ENCODE data around the gene ACAN.

DNA sequence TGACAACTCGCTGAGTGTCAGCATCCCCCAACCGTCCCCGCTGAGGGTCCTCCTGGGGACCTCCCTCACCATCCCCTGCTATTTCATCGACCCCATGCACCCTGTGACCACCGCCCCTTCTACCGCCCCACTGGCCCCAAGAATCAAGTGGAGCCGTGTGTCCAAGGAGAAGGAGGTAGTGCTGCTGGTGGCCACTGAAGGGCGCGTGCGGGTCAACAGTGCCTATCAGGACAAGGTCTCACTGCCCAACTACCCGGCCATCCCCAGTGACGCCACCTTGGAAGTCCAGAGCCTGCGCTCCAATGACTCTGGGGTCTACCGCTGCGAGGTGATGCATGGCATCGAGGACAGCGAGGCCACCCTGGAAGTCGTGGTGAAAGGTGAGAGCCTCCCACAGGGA, 35.4 kb downstream of the ACAN start:
- no peak for TF ChIP-seq CTCF (IDR thresholded peaks at IDR 0.05)
- no peak for TF ChIP-seq POLR2AphosphoS5 (IDR thresholded peaks at IDR 0.05)
- no peak for TF ChIP-seq POLR2A (IDR thresholded peaks at IDR 0.05)

All from stomach (tissue), 4 donors.